CD4-positive, CD25-positive, alpha-beta regulatory T cell (primary cell): ENCODE measurements around the gene COMMD3. TPM values are rescaled to one million over a fixed set of nuclear protein-coding genes. Genes with fewer than 3 reads are reported as not detected.
A peak's percentile ranks its signal among the peaks of the same experiment; 100 is the strongest.
"Not testable (repeated sequence)": the region's sequence is repeated elsewhere in the genome, so short reads cannot be mapped to it uniquely, and the experiment has no call there.

Experiments used
- ATAC-seq, 2 donors: fragments of 150-1000 bp; cut with Tn5 transposase; one replicate each; pipeline ENCODE4 v1.10.0; 2021; ENCODE audit warnings: low read depth in 2 of 2, moderate number of reproducible peaks in 2 of 2, moderate library complexity in 1 of 2
- DNase-seq, 3 donors: peaks; one replicate each; pipeline versions ENCODE4 v3.0.0 to v3.0.0-alpha.2; 2012 to 2022; ENCODE audit warnings: mixed read lengths in 1 of 3
- H3K27ac ChIP-seq: one replicate; pipeline ENCODE4 v1.7.0; 2013; ENCODE audit warnings: mild to moderate bottlenecking, low read length; ENCODE audit not compliant: insufficient read depth, poor library complexity, severe bottlenecking
- H3K27me3 ChIP-seq: one replicate; pipeline ENCODE4 v1.7.0; 2013; ENCODE audit warnings: low read length; ENCODE audit not compliant: control insufficient read depth, insufficient read depth
- H3K36me3 ChIP-seq: one replicate; pipeline ENCODE4 v1.7.0; 2013; ENCODE audit warnings: mild to moderate bottlenecking, low read length, moderate library complexity; ENCODE audit not compliant: control insufficient read depth, insufficient read depth
- H3K4me1 ChIP-seq: 2 replicates; pipeline ENCODE4 v1.7.0; 2013; ENCODE audit warnings: mild to moderate bottlenecking, low read length; ENCODE audit not compliant: insufficient read depth, control insufficient read depth, poor library complexity, severe bottlenecking
- H3K4me3 ChIP-seq: one replicate; pipeline ENCODE4 v1.7.0; 2013; ENCODE audit warnings: low read depth, mild to moderate bottlenecking, low read length, moderate library complexity
- H3K9me3 ChIP-seq, 2 experiments: 1 replicate in 1 of 2; 2 replicates in 1 of 2; pipeline ENCODE4 v1.7.0; 2013; ENCODE audit warnings: low read length in 2 of 2, mild to moderate bottlenecking in 1 of 2, moderate library complexity in 1 of 2; ENCODE audit not compliant: control insufficient read depth in 2 of 2
- H3K27ac Mint-ChIP-seq, 3 donors: one replicate each; pipeline ENCODE4 v1.8.0; 2020 to 2022; ENCODE audit warnings: mild to moderate bottlenecking in 3 of 3, mixed read lengths in 3 of 3, moderate library complexity in 2 of 3
- H3K27me3 Mint-ChIP-seq: one replicate; pipeline ENCODE4 v1.8.0; 2022; ENCODE audit warnings: mild to moderate bottlenecking, mixed read lengths
- H3K36me3 Mint-ChIP-seq: one replicate; pipeline ENCODE4 v1.8.0; 2020; ENCODE audit warnings: mixed read lengths
- H3K4me1 Mint-ChIP-seq, 4 donors: one replicate each; pipeline ENCODE4 v1.8.0; 2020 to 2022; ENCODE audit warnings: mixed read lengths in 4 of 4, mild to moderate bottlenecking in 1 of 4
- H3K4me3 Mint-ChIP-seq, 4 donors: one replicate each; pipeline ENCODE4 v1.8.0; 2020 to 2022; ENCODE audit warnings: mild to moderate bottlenecking in 4 of 4, mixed read lengths in 4 of 4, moderate library complexity in 3 of 4
- H3K9me3 Mint-ChIP-seq, 7 donors: one replicate each; pipeline ENCODE4 v1.8.0; 2020 to 2022; ENCODE audit warnings: mixed read lengths in 7 of 7, mild to moderate bottlenecking in 3 of 7, moderate library complexity in 2 of 7
- polyA plus RNA-seq, 4 donors: library from polyadenylated mRNA; unstranded; fragments of 300-500 nt; fragmentation: Illumina TruSeq; gene quantifications; one replicate each; pipeline ENCODE4 v1.2.3, GENCODE V29; 2021
- total RNA-seq: library from RNA; stranded (reverse); gene quantifications from one replicate; pipeline ENCODE4 v1.2.3, GENCODE V29; 2022

Gene COMMD3
- total and polyA plus RNA-seq, 5 donors from 2014 or later, result 30.6 to 99.8 (median 87.7) TPM

DNA sequence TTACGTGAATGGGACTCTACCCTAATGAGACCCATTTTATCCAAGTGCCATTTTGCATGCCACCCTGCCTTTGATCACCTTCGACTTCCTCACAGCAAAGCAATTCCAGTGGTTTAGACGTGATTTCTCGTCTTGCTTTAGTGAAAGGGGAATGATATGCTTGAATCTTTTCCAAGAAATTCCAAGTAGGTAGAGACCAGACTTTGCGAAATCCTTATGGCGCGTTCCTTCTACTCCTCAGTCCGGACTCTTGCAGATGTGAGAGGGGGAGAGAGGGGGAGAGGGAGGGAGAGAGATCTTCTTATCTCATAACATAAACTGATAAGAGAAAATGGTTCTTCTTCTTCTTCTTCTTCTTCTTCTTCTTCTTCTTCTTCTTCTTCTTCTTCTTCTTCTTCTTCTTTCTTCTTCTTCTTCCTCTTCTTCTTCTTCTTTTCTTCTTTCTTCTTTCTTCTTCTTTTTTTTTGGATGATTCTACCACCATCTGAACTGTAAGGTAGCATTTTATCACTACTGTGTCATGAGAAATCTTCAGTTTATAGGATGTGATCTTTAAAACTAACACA is 30.0 kb downstream of the COMMD3 start:
- Histone ChIP-seq H3K27ac (no peak overlapping the region), H3K36me3 (no peaks in the 10 kb centered on the region), H3K4me3 (no peak overlapping the region), H3K4me1 (peaks cover 13% of the 10 kb centered on the region), H3K27me3 (peaks cover 56% of the 10 kb centered on the region), H3K9me3 (peaks cover 4 to 13% of the 10 kb centered on the region in 2 experiments)
- DNase-seq, result no peak
- no peak for ATAC-seq
- peaks cover 78% of the 10 kb centered on the region for H3K27me3 Mint-ChIP-seq
- H3K27ac Mint-ChIP-seq, result peak overlapping the region in 1 of 3 donors; percentile 5
- H3K4me1 Mint-ChIP-seq, result peaks cover 5 to 24% (median 10%) of the 10 kb centered on the region in 4 donors
- no peaks in the 10 kb centered on the region for H3K36me3 Mint-ChIP-seq
- peaks cover 0 to 11% (median 4%) of the 10 kb centered on the region in 7 donors for H3K9me3 Mint-ChIP-seq
- H3K4me3 Mint-ChIP-seq, result peak overlapping the region; percentile 22 to 79 (median 56)

DNA sequence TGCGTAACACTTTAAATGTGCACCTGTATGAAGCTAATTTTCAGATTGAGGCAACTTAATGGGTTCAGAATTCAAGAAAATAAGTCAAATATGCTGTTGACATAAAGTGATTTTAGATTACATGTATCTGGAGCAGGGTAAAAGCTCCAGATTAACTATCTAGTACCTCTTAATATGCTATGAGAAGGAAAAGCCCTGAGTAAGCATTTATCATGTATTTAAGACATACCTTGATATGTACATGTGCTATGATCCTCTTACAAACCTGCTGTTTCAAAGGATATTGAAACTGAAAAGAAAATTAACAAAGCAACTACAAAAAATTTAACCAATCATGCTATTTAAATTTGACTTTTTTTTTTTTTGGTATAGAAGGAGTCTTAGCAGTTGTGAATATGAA is 33.6 kb downstream of the COMMD3 start:
- H3K27ac Mint-ChIP-seq, result no peak overlapping the region
- H3K4me3 ChIP-seq, result no peak overlapping the region
- peaks cover 1 to 11% of the 10 kb centered on the region in 2 experiments for H3K9me3 ChIP-seq
- DNase-seq (no peak), ATAC-seq (no peak)
- H3K4me1 Mint-ChIP-seq, result peaks cover 0 to 5% (median 5%) of the 10 kb centered on the region in 4 donors
- H3K36me3 ChIP-seq, result no peaks in the 10 kb centered on the region
- peaks cover 8% of the 10 kb centered on the region for H3K4me1 ChIP-seq
- no peak overlapping the region for H3K4me3 Mint-ChIP-seq
- no peak overlapping the region for H3K27ac ChIP-seq
- peaks cover 0 to 6% (median 4%) of the 10 kb centered on the region in 7 donors for H3K9me3 Mint-ChIP-seq
- H3K36me3 Mint-ChIP-seq, result no peaks in the 10 kb centered on the region
- H3K27me3 ChIP-seq, result peaks cover 22% of the 10 kb centered on the region
- peaks cover 69% of the 10 kb centered on the region for H3K27me3 Mint-ChIP-seq

DNA sequence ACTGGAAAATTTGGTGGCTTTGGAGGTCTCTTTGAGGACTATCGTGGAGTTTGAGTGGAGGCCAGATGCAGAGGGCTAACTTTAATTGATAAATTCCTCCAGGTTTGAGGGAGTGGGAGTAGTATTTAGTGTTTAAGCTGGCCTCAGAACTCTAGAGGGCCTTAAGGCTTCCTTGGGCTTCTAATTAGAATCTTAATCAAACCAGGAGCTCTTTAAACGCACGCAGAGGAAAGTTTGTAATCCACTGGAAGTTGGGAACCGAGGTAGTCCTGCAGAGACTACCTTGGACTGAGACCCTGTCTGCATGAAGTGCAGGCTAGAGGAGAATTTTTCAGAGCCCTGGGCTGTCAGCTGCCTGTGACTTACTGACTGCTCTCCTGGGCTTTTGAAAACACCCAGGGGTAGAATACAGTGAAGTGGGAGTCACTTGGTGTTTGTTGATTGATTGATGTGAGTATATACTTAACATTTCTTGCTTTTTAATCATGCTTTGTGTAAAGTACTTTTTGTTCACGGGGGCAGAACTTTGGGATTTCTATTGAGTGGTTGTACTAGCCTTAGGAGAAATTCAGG is 35.0 kb downstream of the COMMD3 start:
- H3K27me3 ChIP-seq, result peaks cover 15% of the 10 kb centered on the region
- H3K36me3 Mint-ChIP-seq, result no peaks in the 10 kb centered on the region
- DNase-seq (no peak), ATAC-seq (no peak)
- no peak overlapping the region for H3K27ac Mint-ChIP-seq
- no peak overlapping the region for H3K4me3 Mint-ChIP-seq
- H3K9me3 Mint-ChIP-seq, result peaks cover 0 to 4% (median 1%) of the 10 kb centered on the region in 7 donors
- H3K4me1 Mint-ChIP-seq, result peaks cover 0 to 4% (median 2%) of the 10 kb centered on the region in 4 donors
- no peaks in the 10 kb centered on the region for H3K9me3 ChIP-seq
- no peak overlapping the region for H3K4me3 ChIP-seq
- no peaks in the 10 kb centered on the region for H3K4me1 ChIP-seq
- no peak overlapping the region for H3K27ac ChIP-seq
- H3K36me3 ChIP-seq, result no peaks in the 10 kb centered on the region
- peaks cover 68% of the 10 kb centered on the region for H3K27me3 Mint-ChIP-seq

DNA sequence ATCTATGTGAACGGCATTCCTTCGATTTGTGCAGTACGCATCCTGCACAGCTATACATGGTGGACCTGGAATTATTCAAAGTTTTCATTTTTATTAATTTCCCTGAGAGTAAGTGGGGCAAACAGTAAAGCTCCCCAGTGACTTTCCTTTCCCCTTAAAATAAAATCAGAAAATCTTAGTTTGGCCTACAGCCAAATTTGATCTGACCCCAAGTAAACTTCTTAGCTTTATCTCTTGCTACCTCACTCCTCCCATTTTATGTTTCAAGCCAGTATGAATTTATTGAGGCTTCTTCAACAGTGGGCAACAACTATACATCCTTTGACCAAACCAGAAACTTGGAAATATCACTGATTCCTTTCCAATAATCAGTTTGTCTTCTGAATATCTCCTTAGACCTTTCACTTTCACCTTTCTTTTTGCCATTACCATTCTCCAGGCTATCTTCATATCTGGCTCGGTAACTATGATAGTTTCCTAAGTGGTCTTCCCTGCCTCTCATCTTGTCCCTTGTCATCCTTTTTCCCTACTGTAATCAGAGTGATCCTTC is 40.2 kb downstream of the COMMD3 start:
- H3K27me3 ChIP-seq, result peaks cover 6% of the 10 kb centered on the region
- no peak for DNase-seq
- H3K27ac ChIP-seq, result no peak overlapping the region
- Mint-ChIP-seq H3K9me3 (peaks cover 0 to 2% (median 0%) of the 10 kb centered on the region in 7 donors), H3K36me3 (no peaks in the 10 kb centered on the region), H3K27me3 (peaks cover 39% of the 10 kb centered on the region), H3K4me3 (peak overlapping the region in 1 of 4 donors; percentile 17), H3K27ac (no peak overlapping the region), H3K4me1 (no peaks in the 10 kb centered on the region)
- no peak for ATAC-seq
- H3K9me3 ChIP-seq, result no peaks in the 10 kb centered on the region
- no peaks in the 10 kb centered on the region for H3K4me1 ChIP-seq
- no peaks in the 10 kb centered on the region for H3K36me3 ChIP-seq
- H3K4me3 ChIP-seq, result no peak overlapping the region

DNA sequence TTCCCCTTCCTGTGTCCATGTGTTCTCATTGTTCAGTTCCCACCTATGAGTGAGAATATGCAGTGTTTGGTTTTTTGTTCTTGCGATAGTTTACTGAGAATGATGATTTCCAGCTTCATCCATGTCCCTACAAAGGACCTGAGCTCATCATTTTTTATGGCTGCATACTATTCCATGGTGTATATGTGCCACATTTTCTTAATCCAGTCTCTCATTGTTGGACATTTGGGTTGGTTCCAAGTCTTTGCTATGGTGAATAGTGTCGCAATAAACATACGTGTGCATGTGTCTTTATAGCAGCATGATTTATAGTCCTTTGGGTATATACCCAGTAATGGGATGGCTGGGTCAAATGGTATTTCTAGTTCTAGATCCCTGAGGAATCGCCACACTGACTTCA is 41.6 kb downstream of the COMMD3 start:
- peaks cover 34% of the 10 kb centered on the region for H3K27me3 Mint-ChIP-seq
- ATAC-seq, H3K9me3 Mint-ChIP-seq, H3K4me3 Mint-ChIP-seq, H3K27ac ChIP-seq, H3K9me3 ChIP-seq, H3K36me3 ChIP-seq, H3K27ac Mint-ChIP-seq, H3K4me1 ChIP-seq, H3K27me3 ChIP-seq, DNase-seq, H3K4me3 ChIP-seq, H3K36me3 Mint-ChIP-seq, H3K4me1 Mint-ChIP-seq: not testable (repeated sequence)

DNA sequence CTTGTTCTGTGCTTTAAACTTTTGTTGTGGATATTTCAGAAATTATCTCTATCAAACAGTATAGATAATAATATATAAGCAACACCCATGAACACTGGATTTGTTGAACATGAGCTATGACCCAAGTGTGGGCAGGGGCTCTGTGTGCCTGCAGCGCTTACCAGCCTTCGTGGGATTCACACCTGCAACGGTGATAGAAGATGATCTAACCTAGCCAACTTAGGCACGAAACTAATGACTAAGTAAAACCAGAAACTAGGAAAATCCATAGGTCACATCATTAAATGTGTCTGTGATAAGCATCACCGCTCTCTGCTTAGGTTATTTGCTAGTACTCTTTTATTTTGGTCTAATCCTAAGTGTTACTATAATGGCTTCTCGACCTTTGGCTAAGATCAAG is 47.1 kb downstream of the COMMD3 start:
- Histone ChIP-seq H3K4me1 (no peaks in the 10 kb centered on the region), H3K27me3 (peaks cover 2% of the 10 kb centered on the region), H3K36me3 (no peaks in the 10 kb centered on the region), H3K27ac (no peak overlapping the region), H3K9me3 (no peaks in the 10 kb centered on the region), H3K4me3 (no peak overlapping the region)
- Mint-ChIP-seq H3K4me3 (no peak overlapping the region), H3K36me3 (no peaks in the 10 kb centered on the region), H3K27ac (no peak overlapping the region), H3K4me1 (peaks cover 0 to 11% (median 4%) of the 10 kb centered on the region in 4 donors), H3K9me3 (no peaks in the 10 kb centered on the region), H3K27me3 (peaks cover 11% of the 10 kb centered on the region)
- DNase-seq, result no peak
- no peak for ATAC-seq

DNA sequence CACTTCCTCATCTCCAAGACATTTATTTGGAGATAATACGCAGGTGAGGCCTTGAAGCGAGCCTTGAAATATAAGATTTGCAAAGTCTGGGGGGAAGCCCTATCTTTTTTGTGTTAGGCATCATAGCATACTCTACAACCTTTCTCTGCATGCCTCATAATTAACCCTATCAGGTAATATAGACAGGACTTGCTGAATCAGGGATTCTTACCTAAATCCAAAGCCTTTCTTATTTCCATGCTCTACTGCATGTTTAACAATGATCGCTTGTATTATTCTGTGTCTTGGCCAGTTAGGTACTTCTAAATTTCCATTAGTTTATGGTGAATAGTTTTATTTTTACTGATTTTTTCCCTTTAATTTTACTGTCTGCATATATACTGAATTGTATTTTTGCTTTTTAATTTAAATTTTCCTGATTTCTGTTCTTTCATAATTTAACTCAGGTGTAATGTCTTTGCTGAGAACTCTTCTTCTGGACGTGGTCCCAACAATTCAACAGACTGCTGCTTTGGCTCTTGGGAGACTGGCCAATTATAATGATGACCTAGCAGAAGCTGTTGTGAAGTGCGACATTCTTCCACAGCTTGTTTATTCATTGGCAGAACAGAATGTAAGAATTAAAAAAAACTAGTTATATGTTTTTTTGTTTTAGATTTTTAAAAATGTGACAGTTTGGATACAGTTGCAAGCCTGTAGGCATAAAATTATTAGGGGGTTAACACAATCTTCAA is 48.4 kb downstream of the COMMD3 start:
- Mint-ChIP-seq H3K27me3 (peaks cover 15% of the 10 kb centered on the region), H3K4me1 (peaks cover 5 to 19% (median 7%) of the 10 kb centered on the region in 4 donors), H3K27ac (no peak overlapping the region), H3K36me3 (no peaks in the 10 kb centered on the region), H3K9me3 (no peaks in the 10 kb centered on the region), H3K4me3 (no peak overlapping the region)
- no peak overlapping the region for H3K4me3 ChIP-seq
- no peak overlapping the region for H3K27ac ChIP-seq
- no peaks in the 10 kb centered on the region for H3K36me3 ChIP-seq
- H3K9me3 ChIP-seq, result no peaks in the 10 kb centered on the region
- DNase-seq (no peak), ATAC-seq (no peak)
- peaks cover 2% of the 10 kb centered on the region for H3K27me3 ChIP-seq
- no peaks in the 10 kb centered on the region for H3K4me1 ChIP-seq
